Endodermal cell (in vitro differentiated cells): ENCODE results near the gene ATP2A1. TPM values are rescaled to one million over a fixed set of nuclear protein-coding genes. Genes with fewer than 3 reads are reported as not detected.
A peak's percentile ranks its signal among the peaks of the same experiment; 100 is the strongest.

Source experiments
- DNase-seq: peaks from one replicate; pipeline ENCODE4 v3.0.0-alpha.2; 2017
- H3K27ac ChIP-seq: 2 replicates; pipeline ENCODE4 v1.5.1; 2013; ENCODE audit warnings: mild to moderate bottlenecking, low read depth, low read length, moderate library complexity
- H3K27me3 ChIP-seq: 2 replicates; pipeline ENCODE4 v1.6.1; 2013; ENCODE audit warnings: mild to moderate bottlenecking, low read length, moderate library complexity; ENCODE audit not compliant: insufficient read depth, control insufficient read depth, poor library complexity, severe bottlenecking
- H3K36me3 ChIP-seq: 2 replicates; pipeline ENCODE4 v1.7.0; 2013; ENCODE audit warnings: mild to moderate bottlenecking, low read length, moderate library complexity; ENCODE audit not compliant: control insufficient read depth, insufficient read depth
- H3K4me1 ChIP-seq: one replicate; pipeline ENCODE4 v1.7.0; 2013; ENCODE audit warnings: low read length; ENCODE audit not compliant: control insufficient read depth, insufficient read depth
- H3K4me3 ChIP-seq: 2 replicates; pipeline ENCODE4 v1.5.1; 2013; ENCODE audit warnings: mild to moderate bottlenecking, low read length, moderate library complexity
- H3K9ac ChIP-seq: 2 replicates; pipeline ENCODE4 v1.6.1; 2013; ENCODE audit warnings: mild to moderate bottlenecking, low read length, moderate library complexity; ENCODE audit not compliant: poor library complexity, severe bottlenecking; ENCODE audit errors: extremely low read depth
- H3K9me3 ChIP-seq: 2 replicates; pipeline ENCODE4 v1.6.1; 2013; ENCODE audit warnings: mild to moderate bottlenecking, low read length, moderate library complexity; ENCODE audit not compliant: control insufficient read depth
- H3K27ac Mint-ChIP-seq: 2 replicates; pipeline ENCODE4 v1.8.0; 2020; ENCODE audit warnings: mixed read lengths
- H3K27me3 Mint-ChIP-seq: 2 replicates; pipeline ENCODE4 v1.8.0; 2021; ENCODE audit warnings: mild to moderate bottlenecking, mixed read lengths; ENCODE audit not compliant: insufficient read depth
- H3K36me3 Mint-ChIP-seq: 2 replicates; pipeline ENCODE4 v1.8.0; 2020; ENCODE audit warnings: low read depth, mixed read lengths
- H3K4me1 Mint-ChIP-seq: 2 replicates; pipeline ENCODE4 v1.8.0; 2020; ENCODE audit warnings: mixed read lengths
- H3K4me3 Mint-ChIP-seq: 2 replicates; pipeline ENCODE4 v1.8.0; 2020; ENCODE audit warnings: mild to moderate bottlenecking, moderate library complexity, mixed read lengths
- H3K9me3 Mint-ChIP-seq: 2 replicates; pipeline ENCODE4 v1.8.0; 2020; ENCODE audit warnings: mild to moderate bottlenecking, mixed read lengths
- CTCF ChIP-seq: fragments of 200-600 bp; sonication (generic); conservative IDR thresholded peaks from 2 replicates; pipeline ENCODE4 v1.5.0; 2021; ENCODE audit warnings: antibody characterized with exemption, mild to moderate bottlenecking
- WGBS, 2 experiments: methylation state at CpG; one replicate each; pipeline versions ENCODE4 v1.1.5 to v1.1.7; 2013; ENCODE audit warnings: missing lambda C conversion rate in 2 of 2, mixed read lengths in 1 of 2; ENCODE audit not compliant: insufficient coverage in 1 of 2, insufficient read length in 1 of 2; 5-methylcytosine and 5-hydroxymethylcytosine counted together
- total RNA-seq, 2 donors: library from RNA; stranded (reverse); fragmentation: NEBNext Ultra II Directional in 1 of 2; extraction: Animal tissue kit (Norgen Biotek cat#: 25700) in 1 of 2; gene quantifications; 2 replicates in 1 of 2; 3 replicates in 1 of 2; pipeline ENCODE4 v1.2.1, GENCODE V29; 2021

Gene ATP2A1
- total RNA-seq, 2 donors from 2014 or later, result 4.7 to 7.7 TPM

- 87 to 95% methylated on average over 3 to 4 of the region's 4 CpGs for WGBS, 2 experiments
- Mint-ChIP-seq H3K27ac (no peak overlapping the region), H3K27me3 (no peaks in the 10 kb centered on the region)
Measured at GRCh38 chr16:28897826-28898225, 19.5 kb downstream of the ATP2A1 start.

GRCh38 chr16:28898266-28898665 lies 20.0 kb downstream of the ATP2A1 start:
- DNase-seq, result no peak
- H3K27ac Mint-ChIP-seq, result peak overlapping the region; percentile 30

More at GRCh38 chr16:28897826-28898225, 19.5 kb downstream of the ATP2A1 start:
- no peaks in the 10 kb centered on the region for H3K4me1 Mint-ChIP-seq
- H3K36me3 Mint-ChIP-seq, result no peaks in the 10 kb centered on the region
- Histone ChIP-seq H3K9ac (no peak overlapping the region), H3K4me3 (no peak overlapping the region), H3K4me1 (no peaks in the 10 kb centered on the region), H3K27me3 (no peaks in the 10 kb centered on the region), H3K27ac (no peak overlapping the region), H3K9me3 (no peaks in the 10 kb centered on the region), H3K36me3 (no peaks in the 10 kb centered on the region)
- H3K4me3 Mint-ChIP-seq, result no peak overlapping the region
- H3K9me3 Mint-ChIP-seq, result no peaks in the 10 kb centered on the region
- no peak for TF ChIP-seq CTCF
- no peak for DNase-seq

GRCh38 chr16:28898942-28899341 lies 20.7 kb downstream of the ATP2A1 start:
- H3K4me3 ChIP-seq, result no peak overlapping the region
- H3K4me3 Mint-ChIP-seq, result no peak overlapping the region
- no peak for TF ChIP-seq CTCF
- H3K36me3 ChIP-seq, result no peaks in the 10 kb centered on the region
- no peaks in the 10 kb centered on the region for H3K27me3 ChIP-seq
- H3K4me1 Mint-ChIP-seq, result no peaks in the 10 kb centered on the region
- no peaks in the 10 kb centered on the region for H3K9me3 ChIP-seq
- peak overlapping the region; percentile 17 for H3K27ac ChIP-seq
- no peaks in the 10 kb centered on the region for H3K4me1 ChIP-seq
- H3K27me3 Mint-ChIP-seq, result no peaks in the 10 kb centered on the region
- no peak for DNase-seq
- H3K9ac ChIP-seq, result no peak overlapping the region
- WGBS, 2 experiments, result 89 to 93% methylated on average over 4 of the region's 4 CpGs
- H3K36me3 Mint-ChIP-seq, result no peaks in the 10 kb centered on the region
- H3K27ac Mint-ChIP-seq, result no peak overlapping the region
- no peaks in the 10 kb centered on the region for H3K9me3 Mint-ChIP-seq

More at GRCh38 chr16:28898266-28898665, 20.0 kb downstream of the ATP2A1 start:
- Histone ChIP-seq H3K4me1 (no peaks in the 10 kb centered on the region), H3K4me3 (no peak overlapping the region), H3K27ac (no peak overlapping the region), H3K9ac (no peak overlapping the region), H3K36me3 (no peaks in the 10 kb centered on the region), H3K27me3 (no peaks in the 10 kb centered on the region), H3K9me3 (no peaks in the 10 kb centered on the region)
- H3K4me1 Mint-ChIP-seq, result no peaks in the 10 kb centered on the region
- no peak overlapping the region for H3K4me3 Mint-ChIP-seq
- TF ChIP-seq CTCF, result no peak
- WGBS, 2 experiments, result 91% methylated on average over 12 to 15 of the region's 15 CpGs
- no peaks in the 10 kb centered on the region for H3K27me3 Mint-ChIP-seq
- no peaks in the 10 kb centered on the region for H3K36me3 Mint-ChIP-seq
- H3K9me3 Mint-ChIP-seq, result no peaks in the 10 kb centered on the region
